K562 (cell line): ENCODE results near the gene YOD1. TPM values are rescaled to one million over a fixed set of nuclear protein-coding genes. Genes with fewer than 3 reads are reported as not detected.

Experiments
- ATF4 ChIP-seq: fragments of 450-650 bp; formaldehyde crosslinking; IDR thresholded peaks from 2 replicates; pipeline ENCODE4 v1.4.0; 2022; ENCODE audit warnings: mild to moderate bottlenecking, moderate library complexity
- CEBPZ ChIP-seq: fragments of 150-350 bp; IDR thresholded peaks from 2 replicates; pipeline ENCODE4 v1.6.1; 2014; ENCODE audit warnings: low read depth, mild to moderate bottlenecking, low read length, borderline replicate concordance
- DPF2 ChIP-seq: fragments of 450-650 bp; IDR thresholded peaks from 2 replicates; pipeline ENCODE4 v1.6.1; 2016
- FOXO4 ChIP-seq: fragments of 450-650 bp; formaldehyde crosslinking; IDR thresholded peaks from 2 replicates; pipeline ENCODE4 v1.4.0; 2020; ENCODE audit warnings: mild to moderate bottlenecking, moderate library complexity
- HDAC2 ChIP-seq: fragments of 450-650 bp; IDR thresholded peaks from 2 replicates; pipeline ENCODE4 v1.6.1; 2016; ENCODE audit warnings: mild to moderate bottlenecking
- LEF1 ChIP-seq: fragments of 450-650 bp; IDR thresholded peaks from 2 replicates; pipeline ENCODE4 v1.6.1; 2016; ENCODE audit warnings: mild to moderate bottlenecking
- MAFF ChIP-seq: IDR thresholded peaks from 2 replicates; pipeline ENCODE4 v1.6.1; 2012; ENCODE audit warnings: low read length, improper control_type of control experiment
- MYNN ChIP-seq, 2 experiments: sonication (generic); formaldehyde crosslinking in 1 of 2; IDR thresholded peaks; 2 replicates each; pipeline versions ENCODE4 v1.5.0 to v1.6.1; 2016 to 2020; ENCODE audit warnings: antibody characterized with exemption in 1 of 2, missing genetic modification reagents in 1 of 2
- NFIC ChIP-seq: fragments of 450-650 bp; IDR thresholded peaks from 2 replicates; pipeline ENCODE4 v1.6.1; 2017; ENCODE audit warnings: mild to moderate bottlenecking, inconsistent platforms
- PURB ChIP-seq: sonication (generic); formaldehyde crosslinking; IDR thresholded peaks from 2 replicates; pipeline ENCODE4 v1.9.0; 2021; ENCODE audit warnings: low read depth, mild to moderate bottlenecking, missing genetic modification reagents
- SFPQ ChIP-seq: fragments of 200-400 bp; formaldehyde crosslinking; IDR thresholded peaks from 2 replicates; pipeline ENCODE4 v1.6.1; 2017; ENCODE audit warnings: mild to moderate bottlenecking, low read depth, low read length, moderate library complexity
- TFAP4 ChIP-seq: sonication (generic); formaldehyde crosslinking; IDR thresholded peaks from 2 replicates; pipeline ENCODE4 v1.8.0; 2022; ENCODE audit warnings: missing genetic modification reagents, mild to moderate bottlenecking, moderate library complexity, borderline replicate concordance
- ZFX ChIP-seq: sonication (generic); formaldehyde crosslinking; IDR thresholded peaks from 2 replicates; pipeline ENCODE4 v1.8.0; 2022; ENCODE audit warnings: mild to moderate bottlenecking, missing genetic modification reagents, moderate library complexity
- ZNF263 ChIP-seq: sonication (generic); formaldehyde crosslinking; IDR thresholded peaks from 2 replicates; pipeline ENCODE4 v1.8.0; 2022; ENCODE audit warnings: mild to moderate bottlenecking, missing genetic modification reagents, borderline replicate concordance
- polyA plus RNA-seq, 8 experiments: library from polyadenylated mRNA; depleted of rRNA in 4 of 8; stranded (reverse) in 5 of 8; unstranded in 3 of 8; fragments of >200 nt; fragmentation: Nextera tagmentation in 2 of 8; fragmentation: Illumina TruSeq in 1 of 8; extraction: Ambion mirVana in 2 of 8; extraction: Trizol in 1 of 8; gene quantifications; 2 replicates each; pipeline versions ENCODE4 v1.2.1 to v1.2.3, GENCODE V29; 2011 to 2014; ENCODE audit warnings: inconsistent platforms in 1 of 8, missing spikeins in 1 of 8
- total RNA-seq, 7 experiments: library from RNA; depleted of rRNA in 6 of 7; stranded (reverse); fragments of >200 nt in 6 of 7; fragmentation: Illumina TruSeq in 2 of 7; extraction: Trizol in 2 of 7; gene quantifications; 2 replicates each; pipeline versions ENCODE4 v1.2.1 to v1.2.3, GENCODE V29; 2011 to 2021; ENCODE audit warnings: low replicate concordance in 1 of 7
- TF ChIP-seq, protein P1 (sequence below): fragments of 200-800 bp; sonication (Bioruptor generic); IDR thresholded peaks from 2 replicates; pipeline ENCODE4 v1.6.1; 2017; ENCODE audit warnings: missing genetic modification characterization, missing compliant biosample characterization

YOD1 gene
- total and polyA plus RNA-seq, 9 of the 15 experiments (the other 6 are each of a cell fraction or from before 2014, with no cell fraction given), result 18.2 to 78.1 (median 46.9) TPM

DNA sequence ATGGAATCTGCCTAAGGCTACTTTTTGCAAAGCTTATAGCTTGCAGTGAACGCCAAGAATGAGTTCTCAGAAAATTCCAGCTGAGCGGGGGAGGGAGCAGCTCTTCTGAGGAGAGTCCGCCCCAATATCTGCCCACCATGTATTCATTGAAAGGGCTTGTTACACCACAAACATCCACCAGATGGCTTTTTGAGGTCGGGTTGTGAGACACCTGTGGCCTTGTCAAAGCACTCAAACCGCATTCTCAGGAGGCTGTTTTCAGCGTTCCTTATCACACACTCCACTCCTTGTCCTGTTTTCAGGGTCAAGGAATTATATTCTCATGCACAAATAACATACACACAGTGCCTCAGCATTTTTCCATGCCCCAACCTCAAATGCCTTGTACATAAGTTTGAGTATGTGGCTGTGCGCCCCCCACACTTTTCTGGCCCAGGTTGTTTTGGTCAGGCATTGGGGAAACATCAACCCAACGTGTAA lies 33.7 kb upstream of the YOD1 start (continued):
- TF ChIP-seq, protein P1, sequence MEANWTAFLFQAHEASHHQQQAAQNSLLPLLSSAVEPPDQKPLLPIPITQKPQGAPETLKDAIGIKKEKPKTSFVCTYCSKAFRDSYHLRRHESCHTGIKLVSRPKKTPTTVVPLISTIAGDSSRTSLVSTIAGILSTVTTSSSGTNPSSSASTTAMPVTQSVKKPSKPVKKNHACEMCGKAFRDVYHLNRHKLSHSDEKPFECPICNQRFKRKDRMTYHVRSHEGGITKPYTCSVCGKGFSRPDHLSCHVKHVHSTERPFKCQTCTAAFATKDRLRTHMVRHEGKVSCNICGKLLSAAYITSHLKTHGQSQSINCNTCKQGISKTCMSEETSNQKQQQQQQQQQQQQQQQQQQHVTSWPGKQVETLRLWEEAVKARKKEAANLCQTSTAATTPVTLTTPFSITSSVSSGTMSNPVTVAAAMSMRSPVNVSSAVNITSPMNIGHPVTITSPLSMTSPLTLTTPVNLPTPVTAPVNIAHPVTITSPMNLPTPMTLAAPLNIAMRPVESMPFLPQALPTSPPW (CRISPR knock-in tag), result peak; percentile 49; the same call in 1 of the 2 replicates
- TF ChIP-seq HDAC2, result peak; percentile 35; the same call in 1 of the 2 replicates
- no peak for TF ChIP-seq SFPQ
- TF ChIP-seq ZFX (CRISPR knock-in tag), result peak; percentile 38; the same call in 1 of the 2 replicates
- TF ChIP-seq ZNF263 (CRISPR knock-in tag), result peak; percentile 51; the same call in 1 of the 2 replicates
- TF ChIP-seq MAFF, result peak; percentile 29; the same call in 1 of the 2 replicates
- TF ChIP-seq MYNN (IDR thresholded peaks at IDR 0.05), result peak; percentile 50; the same call in 1 of the 2 replicates
- TF ChIP-seq MYNN (CRISPR knock-in tag; IDR thresholded peaks at IDR 0.05), result no peak
- peak; percentile 50 for TF ChIP-seq NFIC
- TF ChIP-seq FOXO4 (CRISPR knock-in tag), result no peak
- TF ChIP-seq TFAP4 (CRISPR knock-in tag), result peak; percentile 77
- no peak for TF ChIP-seq CEBPZ
- no peak for TF ChIP-seq PURB (CRISPR knock-in tag)
- peak; percentile 87 for TF ChIP-seq DPF2
- peak; percentile 65; the same call in 1 of the 2 replicates for TF ChIP-seq LEF1
- TF ChIP-seq ATF4 (CRISPR knock-in tag), result 0 out of 2 replicates have a peak, but pooled peaks have one; percentile 40
